C1 segment of cervical spinal cord (tissue), 14 donors: Measurements from ENCODE around the gene PGM2.
"Not testable (repeated sequence)": the region's sequence is repeated elsewhere in the genome, so short reads cannot be mapped to it uniquely, and the experiment has no call there.

Experiments used
- DNase-seq, 14 donors: peaks; one replicate each; lab custom pipeline; 2025; lab: John Stamatoyannopoulos, UW

Gene PGM2

GRCh38 chr4:37816719-37817118 lies 9.8 kb upstream of the PGM2 start:
- DNase-seq: no peak

DNA sequence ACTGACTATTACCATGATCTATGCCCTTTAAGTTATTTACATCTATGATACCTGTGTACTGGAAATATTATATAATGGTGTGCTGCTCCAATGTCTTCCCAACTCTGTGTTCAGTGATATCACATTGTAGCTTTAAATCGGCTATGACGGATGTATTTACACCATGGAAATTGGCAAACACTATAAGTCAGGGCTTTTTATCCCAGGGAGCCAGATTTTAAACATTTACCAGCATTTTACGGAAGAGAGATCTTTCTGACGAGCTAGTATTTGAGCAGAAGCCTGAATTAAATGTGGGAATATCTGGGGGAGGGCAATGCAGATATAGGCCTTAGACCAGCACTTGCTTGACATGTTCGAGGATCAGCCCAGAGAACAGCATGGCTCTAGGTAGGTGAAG lies 7.7 kb upstream of the PGM2 start:
- DNase-seq: no peak

GRCh38 chr4:37820458-37820857 lies 6.0 kb upstream of the PGM2 start:
- not testable (repeated sequence) for DNase-seq

DNA sequence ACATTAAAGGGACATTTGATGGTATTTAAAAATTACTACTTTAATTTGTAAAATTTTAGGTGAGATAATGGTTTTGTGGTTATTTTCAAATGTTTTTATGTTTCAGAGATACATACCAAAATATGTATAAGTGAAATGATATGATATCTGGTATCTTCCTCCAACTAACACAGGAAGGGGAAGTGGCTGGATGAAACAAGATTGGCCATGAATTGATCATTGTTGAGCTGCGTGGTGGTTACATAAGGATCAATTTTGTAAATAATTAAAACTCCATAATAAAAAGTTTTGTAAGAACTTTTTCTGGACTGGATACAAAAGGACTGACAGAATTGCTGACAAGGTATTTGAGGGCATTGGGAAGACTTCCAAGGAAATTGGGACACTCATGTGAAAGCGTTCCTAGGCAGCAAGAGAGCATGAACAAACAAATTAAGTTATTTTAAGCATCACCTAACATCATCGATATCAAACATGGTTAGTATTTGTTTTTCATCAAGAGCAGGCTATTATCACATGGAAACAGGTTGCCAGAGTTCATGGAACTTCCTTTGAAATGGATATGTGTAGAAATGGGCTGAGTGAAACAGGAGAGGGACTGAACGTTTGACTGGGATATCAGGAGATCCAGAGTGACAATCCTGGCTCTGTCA lies 4.4 kb upstream of the PGM2 start:
- no peak for DNase-seq

- DNase-seq: not testable (repeated sequence)
Measured at GRCh38 chr4:37825501-37825900, 985 bp upstream of the PGM2 start.

GRCh38 chr4:37825968-37826294 lies 555 bp upstream of the PGM2 start:
- DNase-seq: peak in 5 of 14 donors; percentile 21 to 77 (median 40)

- DNase-seq: peak in 4 of 14 donors; percentile 32 to 56 (median 48)
Measured at GRCh38 chr4:37827030-37827685, 672 bp downstream of the PGM2 start.

GRCh38 chr4:37827802-37828321 lies 1.4 kb downstream of the PGM2 start:
- peak in 1 of 14 donors; percentile 30 for DNase-seq

- DNase-seq: no peak
Measured at GRCh38 chr4:37828843-37829242, 2.4 kb downstream of the PGM2 start.

GRCh38 chr4:37830640-37831039 lies 4.2 kb downstream of the PGM2 start:
- DNase-seq: no peak

- DNase-seq: no peak
Measured at GRCh38 chr4:37835031-37835430, 8.5 kb downstream of the PGM2 start.

- no peak for DNase-seq
Measured at GRCh38 chr4:37835806-37836205, 9.3 kb downstream of the PGM2 start.

DNA sequence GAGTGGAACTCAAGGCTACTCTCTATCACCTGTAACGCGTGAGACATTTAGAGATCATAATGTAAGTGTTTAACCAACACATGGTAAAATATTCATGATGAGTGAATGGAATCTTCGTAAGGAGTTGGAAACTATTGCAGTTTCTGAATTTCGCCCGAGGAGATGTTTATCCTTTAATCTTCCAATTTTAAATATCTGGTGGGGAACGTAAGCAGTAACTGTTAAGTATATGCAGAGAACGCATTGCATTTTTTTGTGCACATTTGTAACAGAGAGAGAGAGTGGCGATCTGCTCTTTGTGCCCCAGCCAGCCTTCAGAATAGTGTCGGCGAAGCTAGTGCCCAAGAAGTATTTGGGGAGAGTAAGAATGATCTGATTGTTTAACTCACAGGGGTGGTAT lies 9.8 kb downstream of the PGM2 start:
- no peak for DNase-seq

GRCh38 chr4:37836838-37837440 lies 10.5 kb downstream of the PGM2 start:
- no peak for DNase-seq

GRCh38 chr4:37837446-37837845 lies 11.0 kb downstream of the PGM2 start:
- no peak for DNase-seq

GRCh38 chr4:37839426-37839825 lies 12.9 kb downstream of the PGM2 start:
- no peak for DNase-seq

DNA sequence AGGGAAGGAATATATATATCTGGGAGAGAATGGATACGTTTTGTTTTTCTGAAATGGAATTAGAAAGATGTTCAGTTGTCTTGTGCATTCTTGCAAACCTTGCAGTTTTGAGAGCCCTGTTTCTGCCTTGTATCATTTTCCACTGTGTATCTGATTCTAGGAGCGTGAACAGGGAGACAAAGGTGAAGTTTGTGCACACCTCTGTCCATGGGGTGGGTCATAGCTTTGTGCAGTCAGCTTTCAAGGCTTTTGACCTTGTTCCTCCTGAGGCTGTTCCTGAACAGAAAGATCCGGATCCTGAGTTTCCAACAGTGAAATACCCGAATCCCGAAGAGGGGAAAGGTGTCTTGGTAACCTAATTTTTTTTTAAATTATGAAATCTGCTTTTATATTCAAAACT lies 17.7 kb downstream of the PGM2 start:
- no peak for DNase-seq

DNA sequence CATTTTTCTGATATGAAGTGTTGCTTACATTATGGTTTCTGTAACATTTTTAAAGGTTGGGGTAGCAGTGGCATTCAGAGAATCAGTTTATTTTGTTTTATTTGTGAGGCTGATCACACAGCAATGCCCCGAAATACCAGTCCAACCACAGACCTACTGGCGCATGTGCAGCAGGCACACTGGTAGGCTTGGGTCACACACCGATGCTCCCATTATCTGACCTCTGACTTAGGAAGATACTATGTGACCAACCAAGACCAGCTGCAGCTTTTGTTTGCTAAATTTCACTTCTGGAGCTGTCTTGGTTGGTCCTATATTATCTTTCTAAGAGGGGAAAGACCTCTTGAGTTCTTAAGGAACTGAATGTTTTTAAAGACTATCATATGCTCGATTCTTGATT lies 18.7 kb downstream of the PGM2 start:
- no peak for DNase-seq

GRCh38 chr4:37847311-37847884 lies 20.9 kb downstream of the PGM2 start:
- DNase-seq: no peak

GRCh38 chr4:37852376-37852775 lies 25.9 kb downstream of the PGM2 start:
- DNase-seq: no peak

GRCh38 chr4:37858112-37858511 lies 31.6 kb downstream of the PGM2 start:
- DNase-seq: no peak

DNA sequence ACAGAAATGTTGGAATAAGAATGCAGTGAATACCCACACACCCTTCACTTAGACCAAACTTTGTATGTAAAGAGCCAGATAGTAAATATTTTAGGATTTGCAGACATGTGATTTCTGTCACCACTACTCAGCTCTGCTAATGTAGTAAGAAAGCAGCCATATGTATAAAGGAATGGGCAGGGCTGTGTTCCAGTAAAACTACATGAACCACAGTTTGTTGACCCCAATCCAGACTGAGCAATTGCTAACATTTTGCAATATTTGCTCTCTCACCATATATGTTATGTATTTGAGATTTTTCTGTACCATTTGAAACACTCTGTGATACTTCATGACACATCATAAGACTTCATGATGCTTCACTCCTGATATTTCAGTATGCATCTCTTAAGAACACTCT lies 32.4 kb downstream of the PGM2 start:
- DNase-seq: no peak

DNA sequence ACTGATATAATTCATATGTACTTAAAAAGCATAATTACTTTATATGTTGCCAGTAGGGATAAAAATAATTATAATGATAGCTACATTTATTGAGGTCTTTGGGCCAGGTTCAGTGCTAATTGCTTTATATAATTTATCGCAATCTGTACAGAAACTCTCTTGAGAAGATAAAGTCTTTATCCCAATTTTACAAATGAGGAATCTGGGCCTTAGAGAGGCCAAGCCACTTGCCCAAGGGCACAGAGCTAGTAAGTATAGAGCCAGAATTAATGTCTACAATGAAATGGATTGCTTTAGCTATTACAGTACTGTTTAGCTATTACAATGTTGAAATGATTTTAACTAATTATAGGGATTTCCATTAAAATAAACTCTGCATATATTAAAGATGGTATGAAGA lies 33.8 kb downstream of the PGM2 start:
- DNase-seq: no peak
